Glutamatergic neuron (in vitro differentiated cells): ENCODE results near the gene SCN3A. TPM values are rescaled to one million over a fixed set of nuclear protein-coding genes. Genes with fewer than 3 reads are reported as not detected.

Experiments used
- DNase-seq: peaks from one replicate; pipeline ENCODE4 v3.0.0; 2022
- H3K27ac Mint-ChIP-seq: one replicate; pipeline ENCODE4 v1.8.0; 2020; ENCODE audit warnings: mild to moderate bottlenecking, mixed read lengths, inconsistent platforms; ENCODE audit not compliant: unreplicated experiment
- H3K27me3 Mint-ChIP-seq: one replicate; pipeline ENCODE4 v1.8.0; 2020; ENCODE audit warnings: mild to moderate bottlenecking, moderate library complexity, mixed read lengths, inconsistent platforms; ENCODE audit not compliant: unreplicated experiment
- H3K36me3 Mint-ChIP-seq: one replicate; pipeline ENCODE4 v1.8.0; 2020; ENCODE audit warnings: mild to moderate bottlenecking, mixed read lengths, inconsistent platforms; ENCODE audit not compliant: unreplicated experiment
- H3K4me1 Mint-ChIP-seq: one replicate; pipeline ENCODE4 v1.8.0; 2020; ENCODE audit warnings: mild to moderate bottlenecking, low read depth, mixed read lengths, inconsistent platforms; ENCODE audit not compliant: unreplicated experiment
- H3K4me3 Mint-ChIP-seq: one replicate; pipeline ENCODE4 v1.8.0; 2020; ENCODE audit warnings: mild to moderate bottlenecking, mixed read lengths, inconsistent platforms; ENCODE audit not compliant: unreplicated experiment
- H3K9me3 Mint-ChIP-seq: one replicate; pipeline ENCODE4 v1.8.0; 2020; ENCODE audit warnings: mild to moderate bottlenecking, moderate library complexity, mixed read lengths, inconsistent platforms; ENCODE audit not compliant: unreplicated experiment
- CTCF ChIP-seq: fragments of 200-600 bp; sonication (generic); IDR thresholded peaks from one replicate; pipeline ENCODE4 v1.5.0; 2021; ENCODE audit not compliant: partially characterized antibody, unreplicated experiment
- total RNA-seq: library from RNA; stranded (reverse); fragmentation: NEBNext Ultra II Directional; extraction: Animal tissue kit (Norgen Biotek cat#: 25700); gene quantifications from one replicate; pipeline ENCODE4 v1.2.1, GENCODE V29; 2021; ENCODE audit not compliant: unreplicated experiment

Gene SCN3A
- total RNA-seq, 1 donor from 2014 or later: 22.2 TPM

GRCh38 chr2:165086337-165086736 lies 117.5 kb downstream of the SCN3A start:
- H3K4me3 Mint-ChIP-seq: no peak overlapping the region
- H3K4me1 Mint-ChIP-seq: no peaks in the 10 kb centered on the region
- no peak for TF ChIP-seq CTCF
- H3K36me3 Mint-ChIP-seq: peaks cover 21% of the 10 kb centered on the region
- peaks cover 1% of the 10 kb centered on the region for H3K9me3 Mint-ChIP-seq
- no peaks in the 10 kb centered on the region for H3K27me3 Mint-ChIP-seq
- DNase-seq: no peak
- H3K27ac Mint-ChIP-seq: no peak overlapping the region

- Mint-ChIP-seq H3K9me3 (peaks cover 1% of the 10 kb centered on the region), H3K27me3 (no peaks in the 10 kb centered on the region), H3K36me3 (peaks cover 14% of the 10 kb centered on the region), H3K4me1 (no peaks in the 10 kb centered on the region), H3K27ac (no peak overlapping the region), H3K4me3 (no peak overlapping the region)
- no peak for TF ChIP-seq CTCF
- no peak for DNase-seq
Measured at GRCh38 chr2:165083326-165083725, 120.5 kb downstream of the SCN3A start.

DNA sequence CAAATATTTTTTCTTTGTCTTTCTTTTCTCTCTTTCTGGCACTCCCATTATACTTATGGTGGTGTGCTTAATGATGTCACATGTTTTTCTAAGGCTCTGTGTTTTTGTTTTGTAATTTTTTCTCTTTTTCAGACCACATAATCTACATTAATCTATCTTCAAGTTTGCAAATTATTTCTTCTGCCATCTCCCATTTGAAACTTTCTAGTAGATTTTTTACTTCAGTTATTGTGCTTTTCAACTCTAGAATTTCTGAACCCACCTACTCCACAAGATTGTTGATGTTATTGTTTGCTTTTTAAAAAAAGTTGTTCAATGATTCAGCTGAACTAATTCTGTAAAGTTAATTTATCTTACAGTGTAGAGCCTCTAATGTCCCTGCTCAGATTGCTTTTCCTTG lies 121.4 kb downstream of the SCN3A start:
- Mint-ChIP-seq H3K36me3 (peaks cover 14% of the 10 kb centered on the region), H3K27ac (no peak overlapping the region), H3K9me3 (peaks cover 1% of the 10 kb centered on the region), H3K4me1 (no peaks in the 10 kb centered on the region), H3K4me3 (no peak overlapping the region), H3K27me3 (no peaks in the 10 kb centered on the region)
- DNase-seq: no peak
- no peak for TF ChIP-seq CTCF

- no peak for DNase-seq
- H3K27me3 Mint-ChIP-seq: no peaks in the 10 kb centered on the region
- no peak overlapping the region for H3K27ac Mint-ChIP-seq
- no peak for TF ChIP-seq CTCF
- no peak overlapping the region for H3K4me3 Mint-ChIP-seq
- H3K9me3 Mint-ChIP-seq: peaks cover 1% of the 10 kb centered on the region
- no peaks in the 10 kb centered on the region for H3K4me1 Mint-ChIP-seq
- H3K36me3 Mint-ChIP-seq: peaks cover 14% of the 10 kb centered on the region
Measured at GRCh38 chr2:165081276-165081675, 122.6 kb downstream of the SCN3A start.

DNA sequence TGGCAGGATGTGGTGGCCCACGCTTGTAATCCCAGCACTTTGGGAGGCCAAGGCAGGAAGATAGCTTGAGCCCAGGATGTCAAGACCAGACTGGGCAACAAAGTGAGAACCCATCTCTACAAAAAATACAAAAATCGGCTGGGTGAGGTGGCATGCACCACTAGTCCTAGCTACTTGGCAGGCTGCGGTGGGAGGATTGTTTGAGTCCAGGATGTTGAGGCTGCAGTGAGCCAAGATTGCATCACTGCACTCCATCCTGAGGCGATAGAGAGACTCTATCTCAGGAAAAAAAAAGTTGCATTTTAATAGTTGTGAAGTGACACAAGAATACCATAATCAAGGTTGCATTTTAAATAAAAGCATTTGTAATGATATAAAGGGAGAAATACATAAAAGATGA lies 124.4 kb downstream of the SCN3A start:
- H3K36me3 Mint-ChIP-seq: peaks cover 14% of the 10 kb centered on the region
- H3K27ac Mint-ChIP-seq: no peak overlapping the region
- DNase-seq: no peak
- no peaks in the 10 kb centered on the region for H3K4me1 Mint-ChIP-seq
- no peaks in the 10 kb centered on the region for H3K9me3 Mint-ChIP-seq
- no peak overlapping the region for H3K4me3 Mint-ChIP-seq
- no peak for TF ChIP-seq CTCF
- H3K27me3 Mint-ChIP-seq: no peaks in the 10 kb centered on the region
